GM19438 (cell line): Measurements from ENCODE around the gene FAM193B.

Experiments
- ATAC-seq: cut with Tn5 transposase; IDR thresholded peaks from one replicate; pipeline ENCODE4 v1.9.1; 2021; ENCODE audit warnings: low read depth; ENCODE audit not compliant: unreplicated experiment

Gene FAM193B

GRCh38 chr5:177473443-177474001, 80.8 kb downstream of the FAM193B start, which contains the start of gene DBN1:
Gene DBN1 (minus strand): TSS chr5:177473634. CDS start chr5:177473521, 113 bp downstream.
- no peak for ATAC-seq

GRCh38 chr5:177472460-177473442, 81.6 kb downstream of the FAM193B start:
- ATAC-seq: peak; percentile 54

GRCh38 chr5:177471610-177472356, 82.6 kb downstream of the FAM193B start:
- no peak for ATAC-seq

- no peak for ATAC-seq
Observed at GRCh38 chr5:177470759-177471536, 83.4 kb downstream of the FAM193B start.
